Smooth muscle cell of bladder (primary cell): ENCODE data around the gene ANKRD66. TPM values are rescaled to one million over a fixed set of nuclear protein-coding genes. Genes with fewer than 3 reads are reported as not detected.

ENCODE experiments used
- total RNA-seq: library from RNA; depleted of rRNA; stranded (reverse); fragments of >200 nt; gene quantifications from 2 replicates; pipeline ENCODE4 v1.2.3, GENCODE V29; 2014

Gene ANKRD66
- not detected in 2 replicates for total RNA-seq

DNA sequence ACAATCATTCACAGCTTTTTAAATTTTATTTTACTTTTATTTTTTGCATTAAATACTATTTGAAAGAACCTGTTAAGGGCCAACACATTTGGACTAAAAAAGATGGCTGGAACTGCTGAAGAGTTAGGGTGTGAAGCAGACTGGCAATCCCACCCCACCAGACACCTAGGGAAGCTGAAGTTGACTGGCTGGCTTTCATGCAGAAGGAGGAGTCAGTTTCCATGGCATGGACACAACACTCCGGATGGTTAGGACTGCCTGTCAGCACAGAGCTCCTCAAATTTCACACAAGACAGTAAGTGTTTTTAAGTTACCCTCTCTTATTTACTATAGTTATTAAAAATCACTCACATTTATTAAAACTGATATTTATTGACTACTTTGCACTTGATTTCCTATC lies at the start of gene ANKRD66:
TSS of gene ANKRD66 (plus strand) at position 238 of the 400 bp plus-strand sequence. CDS start 5,016 bp downstream, outside the sequence.

DNA sequence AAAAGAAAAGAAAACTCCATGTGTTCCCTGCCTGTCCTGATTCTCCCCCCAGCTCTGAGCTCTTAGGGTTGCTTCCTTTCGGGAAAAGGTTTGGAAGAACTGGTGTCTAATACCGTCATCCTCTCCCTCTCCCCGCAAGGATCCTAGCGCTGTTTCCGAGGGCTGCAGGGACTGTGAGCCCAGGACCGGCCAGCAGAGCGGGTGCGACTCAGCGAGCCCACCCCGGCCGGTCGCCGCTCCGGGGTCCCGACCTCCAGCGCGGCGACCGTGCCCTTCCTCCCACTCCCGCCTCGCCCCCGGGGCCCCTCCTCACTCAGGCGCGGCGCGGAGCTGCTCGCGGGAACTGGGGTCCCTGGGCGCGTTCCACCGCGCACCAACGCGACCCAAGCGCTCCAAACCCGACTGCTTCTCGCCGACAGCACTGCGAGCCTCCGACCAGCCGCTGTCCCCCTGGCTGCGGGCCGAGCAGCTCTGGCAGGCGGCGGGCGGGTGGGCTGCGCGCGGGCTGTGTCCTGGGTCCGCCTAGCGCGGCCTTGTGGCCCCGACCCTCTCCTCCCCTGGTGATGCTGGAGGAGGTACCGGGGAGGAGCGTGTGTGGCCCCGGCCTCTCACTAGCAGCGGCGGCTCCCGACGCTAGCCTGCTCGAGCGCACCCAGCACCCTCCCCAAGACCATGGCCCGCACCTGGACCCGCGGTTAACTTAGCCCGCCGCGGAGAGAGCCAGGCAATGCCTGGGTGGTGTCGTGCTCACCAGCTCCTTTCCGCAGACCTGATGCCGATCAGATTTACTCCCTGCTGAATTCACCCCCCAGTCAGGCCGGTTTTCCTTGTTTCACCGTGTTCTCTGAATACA lies 11.6 kb upstream of the ANKRD66 start, which contains the start of gene PLA2G7:
TSS of gene PLA2G7 (minus strand) at position 509 of the 853 bp plus-strand sequence. CDS start 12,484 bp downstream, outside the sequence.

DNA sequence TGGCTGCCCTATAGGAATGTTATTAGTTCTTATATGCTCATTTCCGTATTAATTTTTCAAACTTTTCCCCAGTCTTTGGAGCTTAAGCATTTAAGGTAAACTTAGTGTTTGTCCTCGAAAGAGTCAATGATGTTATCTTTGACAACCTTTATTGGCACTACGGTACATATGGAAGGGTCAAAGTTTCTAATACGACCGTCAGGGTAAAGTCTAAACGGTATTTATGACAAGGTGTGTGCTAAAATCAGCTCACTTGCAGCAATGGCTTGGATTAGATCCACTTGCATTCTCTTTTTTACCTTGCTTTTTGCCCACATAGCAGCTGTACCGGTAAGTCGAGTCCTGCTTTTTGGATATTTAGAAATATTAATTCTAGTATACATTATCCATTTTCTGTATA lies 46.4 kb downstream of the ANKRD66 start, which contains the start of gene MEP1A:
TSS of gene MEP1A (plus strand) at position 252 of the 400 bp plus-strand sequence. CDS start at position 262, 10 bp downstream.

Other genes with a start within 250 kb of the ANKRD66 start
- gene CYP39A1, start 94.1 kb upstream of the ANKRD66 start, total RNA-seq: 14.7 and 22.6 TPM in 2 replicates
- gene SLC25A27, start 94.0 kb upstream of the ANKRD66 start, total RNA-seq: 16.1 and 17.5 TPM in 2 replicates
- gene TDRD6, start 59.0 kb upstream of the ANKRD66 start, total RNA-seq: 0.46 and 0.57 TPM in 2 replicates
- 0.09 TPM in 1 of 2 replicates, not detected in the other for gene PLA2G7, start 11.6 kb upstream of the ANKRD66 start, total RNA-seq
- not detected in 2 replicates for gene MEP1A, start 46.5 kb downstream of the ANKRD66 start, total RNA-seq
- gene ADGRF5, start 175.0 kb downstream of the ANKRD66 start, total RNA-seq: 0.14 and 1.6 TPM in 2 replicates